Epithelial cell of proximal tubule (primary cell): ENCODE data around the gene HPCAL1. TPM values are rescaled to one million over a fixed set of nuclear protein-coding genes. Genes with fewer than 3 reads are reported as not detected.
"Not testable (repeated sequence)": the region's sequence is repeated elsewhere in the genome, so short reads cannot be mapped to it uniquely, and the experiment has no call there.

ENCODE experiments used
- DNase-seq: peaks from one replicate; pipeline ENCODE4 v3.0.0-alpha.2; 2011; ENCODE audit warnings: low read depth
- H3K4me3 ChIP-seq: 2 replicates; pipeline ENCODE4 v1.5.1; 2011; ENCODE audit warnings: low read depth, mild to moderate bottlenecking, low read length
- CTCF ChIP-seq: conservative IDR thresholded peaks from 2 replicates; pipeline ENCODE4 v1.5.1; 2012; ENCODE audit warnings: low read depth, mild to moderate bottlenecking, low read length
- total RNA-seq: library from RNA; depleted of rRNA; stranded (reverse); fragments of >200 nt; gene quantifications from 2 replicates; pipeline ENCODE4 v1.2.3, GENCODE V29; 2015

The HPCAL1 gene
- total RNA-seq, 1 donor from 2014 or later: 72.3 TPM

GRCh38 chr2:10257036-10257435 is 45.7 kb upstream of the HPCAL1 start:
- no peak for TF ChIP-seq CTCF
- no peak overlapping the region for H3K4me3 ChIP-seq
- DNase-seq: no peak

GRCh38 chr2:10257500-10258147 is 45.1 kb upstream of the HPCAL1 start:
- no peak for DNase-seq
- no peak overlapping the region for H3K4me3 ChIP-seq
- no peak for TF ChIP-seq CTCF

GRCh38 chr2:10258326-10258725 is 44.4 kb upstream of the HPCAL1 start:
- TF ChIP-seq CTCF: no peak
- H3K4me3 ChIP-seq: no peak overlapping the region
- DNase-seq: no peak

GRCh38 chr2:10258726-10259125 is 44.0 kb upstream of the HPCAL1 start:
- H3K4me3 ChIP-seq: no peak overlapping the region
- DNase-seq: no peak
- TF ChIP-seq CTCF: no peak

- TF ChIP-seq CTCF: peak; percentile 35
- no peak for DNase-seq
- H3K4me3 ChIP-seq: no peak overlapping the region
These were observed 42.6 kb upstream of the HPCAL1 start for GRCh38 chr2:10260130-10260529.

GRCh38 chr2:10263526-10263925 is 39.2 kb upstream of the HPCAL1 start:
- not testable (repeated sequence) for DNase-seq, H3K4me3 ChIP-seq

GRCh38 chr2:10264506-10265328 is 38.0 kb upstream of the HPCAL1 start:
- no peak for DNase-seq
- no peak overlapping the region for H3K4me3 ChIP-seq
- TF ChIP-seq CTCF: no peak
